HG03097 (cell line): ENCODE results near the gene WBP1L.
"Not testable (repeated sequence)": the region's sequence is repeated elsewhere in the genome, so short reads cannot be mapped to it uniquely, and the experiment has no call there.

ENCODE experiments used
- ATAC-seq: cut with Tn5 transposase; IDR thresholded peaks from one replicate; pipeline ENCODE4 v1.9.1; 2021; ENCODE audit not compliant: unreplicated experiment, low FRiP score

The WBP1L gene

DNA sequence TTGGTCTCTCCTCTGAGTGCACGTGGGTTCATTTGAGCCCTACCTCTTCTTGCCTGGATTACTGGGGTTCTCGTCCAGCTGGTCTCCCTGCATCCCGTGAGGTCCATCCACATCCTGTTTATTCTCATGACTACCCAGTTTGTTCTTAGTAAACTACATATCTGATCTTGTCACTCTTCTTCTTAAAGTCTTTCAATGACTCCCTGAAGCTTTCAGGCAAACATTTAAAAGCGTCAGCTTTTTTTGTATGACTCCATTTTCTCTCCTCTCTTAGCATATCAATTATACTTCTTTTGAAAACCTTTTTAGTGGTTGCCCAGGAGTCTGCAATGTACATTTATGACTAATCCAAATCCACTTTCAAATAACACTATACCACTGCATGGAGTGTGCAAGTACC, 21.8 kb upstream of the WBP1L start:
- no peak for ATAC-seq

DNA sequence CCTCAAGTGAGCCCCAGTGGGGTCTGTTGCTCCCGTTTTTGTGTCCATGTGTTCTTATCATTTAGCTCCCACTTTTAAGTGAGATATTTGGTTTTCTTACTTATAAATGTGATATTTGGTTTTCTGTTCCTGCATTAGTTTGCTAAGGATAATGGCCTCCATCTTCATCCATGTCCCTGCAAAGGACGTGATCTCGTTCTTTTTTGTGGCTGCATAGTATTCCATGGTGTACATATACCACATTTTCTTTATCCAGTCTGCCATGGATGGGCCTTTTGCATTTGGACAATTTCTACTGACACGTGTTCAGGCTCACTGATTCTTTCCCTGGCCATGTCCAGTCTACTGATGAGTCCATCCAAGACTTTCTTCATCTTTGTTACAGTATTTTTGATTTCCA, 19.8 kb upstream of the WBP1L start:
- ATAC-seq, result no peak

- ATAC-seq, result no peak
These were observed 17.5 kb upstream of the WBP1L start for GRCh38 chr10:102726274-102726673.

- no peak for ATAC-seq
These were observed 16.5 kb upstream of the WBP1L start for GRCh38 chr10:102727037-102727818.

GRCh38 chr10:102729029-102730026, 14.4 kb upstream of the WBP1L start:
- no peak for ATAC-seq

DNA sequence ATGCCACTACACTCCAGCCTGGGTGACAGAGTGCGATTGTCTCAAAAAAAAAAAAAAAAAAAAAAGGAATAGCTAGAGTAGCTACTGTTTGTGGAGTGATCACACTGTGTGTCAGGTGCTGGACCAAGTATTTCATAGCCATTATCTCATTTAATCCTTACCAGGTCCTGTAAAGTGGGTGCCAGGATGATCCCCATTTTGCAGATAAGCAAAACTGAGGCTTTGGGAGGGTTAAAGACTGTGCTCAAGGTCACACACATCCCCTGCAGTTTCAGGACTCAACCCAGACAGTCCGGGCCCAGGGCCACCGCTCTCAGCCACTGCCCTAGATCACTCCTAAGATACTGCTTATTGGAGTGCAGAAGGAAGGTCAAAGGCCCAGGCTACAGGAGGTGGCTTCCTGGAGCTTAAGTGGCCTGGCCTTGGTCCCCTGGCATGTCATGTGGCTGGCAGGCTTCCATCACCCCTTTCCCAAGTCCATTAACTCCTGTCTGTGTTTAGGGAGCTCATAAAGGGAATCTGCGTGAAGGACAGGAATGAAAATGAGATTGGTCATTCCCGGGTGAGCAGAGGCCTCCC, 12.4 kb upstream of the WBP1L start:
- ATAC-seq, result no peak

DNA sequence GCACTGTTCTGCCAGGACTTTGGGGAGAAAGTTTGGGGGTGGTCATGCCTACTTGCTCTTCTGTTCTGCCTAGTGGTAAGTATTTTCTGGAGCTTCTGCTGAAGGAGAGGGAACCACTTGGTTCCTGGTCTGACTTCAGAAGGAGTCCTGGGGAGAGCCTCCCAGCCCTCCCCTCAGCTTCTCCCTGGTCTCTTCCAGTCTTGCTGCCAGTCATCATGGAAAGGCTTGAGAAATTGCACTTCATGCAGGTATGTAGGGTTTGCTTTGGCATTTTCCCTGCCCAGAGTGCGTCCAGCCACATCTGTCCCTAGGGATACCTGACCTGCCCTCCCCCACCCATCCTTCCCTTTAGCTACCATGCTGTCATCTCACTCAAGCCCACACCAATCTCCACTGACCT, 11.1 kb upstream of the WBP1L start:
- no peak for ATAC-seq

DNA sequence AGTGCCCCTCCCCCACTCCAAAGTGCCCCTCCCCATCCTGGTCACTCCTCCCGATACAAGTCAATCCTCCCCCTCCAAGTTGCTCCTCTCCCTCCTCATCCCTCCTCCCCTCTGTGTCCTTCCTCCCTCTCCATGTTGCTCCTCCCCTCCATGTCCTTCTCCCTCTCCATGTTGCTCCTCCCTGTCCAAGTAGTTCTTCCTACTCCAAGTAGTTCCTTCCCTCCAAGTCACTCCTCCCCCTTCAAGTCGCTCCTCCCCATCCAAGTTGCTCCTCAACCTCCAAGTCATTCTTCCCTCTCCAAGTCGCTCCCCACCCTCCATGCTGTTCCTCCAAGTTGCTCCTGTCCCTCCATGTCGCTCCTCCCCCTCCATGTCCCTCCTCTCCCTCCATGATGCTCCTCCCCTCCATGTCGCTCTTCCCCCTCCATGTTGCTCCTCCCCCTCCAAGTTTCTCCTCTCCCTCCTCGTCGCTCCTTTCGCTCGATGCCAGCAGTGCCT, 8.6 kb upstream of the WBP1L start:
- ATAC-seq, result no peak

GRCh38 chr10:102738692-102739121, 5.0 kb upstream of the WBP1L start:
- ATAC-seq, result no peak

- ATAC-seq, result no peak
These were observed 3.5 kb upstream of the WBP1L start for GRCh38 chr10:102740229-102740628.

DNA sequence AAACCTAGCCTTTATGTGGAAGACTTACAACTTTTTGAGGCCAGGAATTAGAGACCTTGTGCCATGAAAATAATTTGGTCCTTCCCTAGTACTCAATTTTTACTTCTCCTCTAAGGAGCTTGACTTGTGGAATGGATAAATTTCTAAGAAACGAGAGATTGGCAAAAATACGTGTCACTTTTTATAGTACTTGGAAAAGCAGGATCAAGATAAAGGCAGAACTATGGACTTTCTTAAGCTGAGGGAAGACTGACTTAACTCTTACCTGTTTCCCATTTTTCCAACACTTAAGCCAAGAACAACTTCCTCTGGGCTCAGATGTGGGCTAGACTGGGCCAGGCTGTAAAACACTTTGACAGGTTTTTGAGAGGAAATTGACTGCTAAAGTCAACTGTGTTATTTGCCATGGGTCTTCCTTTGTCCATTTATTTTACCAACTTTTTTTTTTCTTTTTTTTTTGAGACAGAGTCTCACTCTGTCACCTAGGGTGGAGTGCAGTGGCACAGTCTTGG, 2.0 kb upstream of the WBP1L start:
- no peak for ATAC-seq

DNA sequence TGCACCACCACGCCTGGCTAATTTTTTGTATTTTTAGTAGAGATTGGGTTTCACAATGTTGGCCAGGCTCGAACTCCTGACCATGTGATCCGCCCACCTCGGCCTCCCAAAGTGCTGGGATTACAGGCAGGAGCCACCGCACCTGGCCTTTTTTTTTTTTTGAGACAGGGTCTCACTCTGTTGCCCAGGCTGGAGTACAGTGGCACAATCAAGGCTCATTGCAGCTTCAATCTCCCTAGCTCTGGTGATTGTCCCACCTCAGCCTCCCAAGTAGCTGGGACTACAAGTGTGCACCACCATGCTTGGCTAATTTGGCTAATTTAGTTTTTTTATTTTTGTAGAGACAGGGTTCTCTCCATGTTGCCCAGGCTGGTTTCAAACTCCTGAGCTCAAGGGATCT, 1.4 kb upstream of the WBP1L start:
- not testable (repeated sequence) for ATAC-seq

DNA sequence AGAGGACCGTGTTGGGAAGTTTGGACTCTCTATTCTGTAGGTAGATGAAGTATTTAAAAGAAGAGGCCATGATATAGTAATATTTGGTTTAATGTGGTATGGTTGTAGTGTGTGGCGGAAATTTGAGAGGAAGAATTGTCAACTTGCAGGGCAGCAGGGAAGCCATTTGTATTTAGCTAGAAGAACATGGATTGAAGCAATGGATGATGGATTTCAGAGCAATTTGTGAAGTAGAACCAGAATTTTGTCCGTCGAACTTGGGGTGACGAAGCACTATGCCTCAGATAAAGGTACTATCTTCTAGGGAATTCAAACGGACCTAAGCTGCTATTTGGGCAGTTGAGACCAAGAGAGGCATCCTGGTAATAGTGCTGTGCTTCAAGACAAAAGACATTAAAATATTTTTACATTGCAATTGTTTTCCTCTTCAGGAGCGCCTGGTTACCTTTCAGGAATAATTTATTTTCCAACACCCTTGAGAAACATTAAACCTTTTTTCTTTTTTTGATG, 615 bp upstream of the WBP1L start:
- no peak for ATAC-seq

GRCh38 chr10:102744374-102745051, 765 bp downstream of the WBP1L start:
- ATAC-seq, result no peak

DNA sequence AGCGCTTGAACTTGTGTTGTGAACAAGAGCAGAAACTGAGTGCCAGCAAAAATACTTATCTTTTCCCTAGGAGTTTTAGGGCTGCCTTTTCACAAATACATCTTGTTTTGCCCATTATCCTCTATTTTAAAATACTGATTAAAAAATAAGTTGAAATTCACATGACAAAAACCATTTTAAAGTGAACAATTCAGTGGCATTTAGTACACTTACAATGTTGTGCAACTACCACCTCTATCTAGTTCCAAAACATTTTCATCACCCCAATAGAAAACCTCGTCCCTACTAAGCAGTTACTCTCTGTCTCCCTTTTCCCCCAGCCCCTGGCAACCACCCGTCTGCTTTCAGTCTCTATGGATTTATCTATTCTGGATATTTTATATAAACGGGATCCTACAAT, 1.4 kb downstream of the WBP1L start:
- no peak for ATAC-seq

GRCh38 chr10:102752266-102752930, 8.7 kb downstream of the WBP1L start:
- ATAC-seq, result no peak

GRCh38 chr10:102752934-102753664, 9.4 kb downstream of the WBP1L start:
- ATAC-seq, result no peak

GRCh38 chr10:102753718-102754117, 10.0 kb downstream of the WBP1L start:
- ATAC-seq, result no peak

- no peak for ATAC-seq
These were observed 13.6 kb downstream of the WBP1L start for GRCh38 chr10:102757323-102757722.
